Stimulated activated CD4-positive, alpha-beta T cell treated with anti-CD3 and anti-CD28 coated beads, Interleukin-4, amount 100 ng/mL, for 4 hours (primary cell): Measurements from ENCODE around the gene TSR1.
A peak's percentile ranks its signal among the peaks of the same experiment; 100 is the strongest.

ENCODE experiments used
- DNase-seq, 2 experiments: peaks; one replicate each; pipeline ENCODE4 v3.0.0-alpha.2; 2020

TSR1 gene

DNA sequence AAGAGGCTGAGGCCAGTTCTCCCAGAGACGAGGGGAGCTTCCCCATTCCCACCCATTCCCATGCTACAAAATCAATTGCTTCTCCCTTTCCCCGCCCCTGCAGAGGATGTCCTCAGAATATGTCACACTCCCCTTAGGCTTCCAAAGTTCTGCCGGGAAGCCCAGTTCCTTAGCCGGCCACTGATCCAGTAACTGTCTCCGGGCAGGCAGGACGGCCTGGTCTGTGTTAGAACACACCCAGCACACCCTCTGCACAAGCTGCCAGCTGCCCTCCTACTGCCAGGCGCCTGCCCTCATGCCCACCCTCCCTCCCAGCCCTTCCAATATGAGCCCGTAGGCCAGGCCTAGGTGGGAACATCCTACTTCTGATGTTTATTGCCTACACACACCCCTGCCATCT lies 32.1 kb upstream of the TSR1 start:
- no peak for DNase-seq

- DNase-seq, result no peak
These were observed 30.7 kb upstream of the TSR1 start for GRCh38 chr17:2366747-2367494.

DNA sequence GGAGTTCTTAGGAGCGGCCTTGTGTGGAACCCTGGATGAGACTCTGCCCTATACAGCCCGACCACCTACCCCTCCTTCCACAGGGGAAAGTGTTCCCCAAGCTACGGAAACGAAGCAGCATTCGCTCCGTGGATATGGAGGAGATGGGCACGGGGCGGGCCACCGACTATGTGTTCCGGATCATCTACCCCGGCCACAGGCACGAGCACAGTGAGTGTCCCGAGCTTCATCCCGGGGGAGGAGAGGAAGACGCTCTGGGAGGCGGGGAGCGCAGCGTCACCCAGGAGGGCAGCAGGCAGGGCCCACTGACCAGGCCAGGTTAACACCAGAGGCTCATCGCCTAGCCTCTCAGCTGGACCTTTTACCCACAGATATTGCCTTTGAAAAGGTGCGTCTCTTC lies 28.9 kb upstream of the TSR1 start:
- no peak for DNase-seq

DNA sequence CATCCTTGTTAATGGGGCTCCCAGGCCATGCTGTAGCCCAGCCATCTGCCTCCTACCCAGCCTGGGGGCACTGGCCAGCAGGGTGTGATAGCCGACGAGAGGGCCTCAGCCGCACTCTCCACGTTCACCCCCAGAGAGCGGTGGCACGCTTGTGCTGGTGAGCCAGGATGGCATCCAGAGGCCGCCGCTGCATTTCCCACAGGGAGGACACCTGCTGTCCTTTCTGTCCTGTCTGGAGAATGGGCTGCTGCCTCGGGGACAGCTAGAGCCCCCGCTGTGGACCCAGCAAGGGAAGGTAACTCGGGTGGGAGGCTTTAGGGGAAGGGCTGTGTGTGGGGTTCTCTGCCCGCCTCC lies 28.5 kb upstream of the TSR1 start:
- no peak for DNase-seq

DNA sequence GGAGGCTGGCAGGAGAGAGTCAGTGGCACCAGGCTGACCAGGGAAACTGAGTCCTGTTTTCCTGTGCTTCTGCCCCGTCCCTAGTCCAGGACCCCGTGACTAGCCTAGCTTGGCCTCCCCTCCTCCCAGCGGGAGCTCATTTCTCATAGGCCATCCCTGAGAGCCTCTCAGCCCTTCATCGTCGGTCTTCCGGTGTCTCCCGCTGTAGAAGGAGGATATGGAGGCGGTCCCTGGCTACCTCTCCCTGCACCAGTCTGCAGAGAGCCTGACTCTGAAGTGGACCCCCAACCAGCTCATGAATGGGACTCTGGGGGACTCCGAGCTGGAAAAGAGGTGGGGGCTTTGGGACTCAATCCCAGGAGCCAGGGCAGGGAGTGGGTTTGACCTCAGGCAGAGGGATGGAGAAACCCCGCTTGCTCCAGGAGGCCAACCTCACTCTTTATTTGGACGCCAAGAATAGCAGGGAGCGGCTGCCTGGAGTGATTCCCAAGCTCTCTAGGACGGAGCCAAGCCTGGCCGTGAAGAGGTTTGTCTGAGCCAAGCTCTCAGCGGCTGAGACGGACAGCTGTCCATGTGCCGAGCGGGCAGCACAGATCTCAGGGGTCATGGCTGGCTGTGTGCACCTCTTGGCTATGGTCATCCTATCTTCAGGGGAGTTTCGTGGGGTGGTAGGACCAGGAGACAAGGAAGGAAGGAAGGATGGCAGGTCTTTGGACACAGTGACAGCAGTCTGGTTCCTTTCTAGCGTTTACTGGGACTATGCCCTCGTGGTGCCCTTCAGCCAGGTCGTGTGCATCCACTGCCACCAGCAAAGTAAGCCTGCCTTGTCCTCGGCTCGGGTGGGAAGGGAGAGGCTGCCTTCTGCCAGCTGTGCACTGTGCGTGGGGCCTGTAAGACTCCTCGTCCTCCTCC lies 27.9 kb upstream of the TSR1 start:
- DNase-seq, result no peak

DNA sequence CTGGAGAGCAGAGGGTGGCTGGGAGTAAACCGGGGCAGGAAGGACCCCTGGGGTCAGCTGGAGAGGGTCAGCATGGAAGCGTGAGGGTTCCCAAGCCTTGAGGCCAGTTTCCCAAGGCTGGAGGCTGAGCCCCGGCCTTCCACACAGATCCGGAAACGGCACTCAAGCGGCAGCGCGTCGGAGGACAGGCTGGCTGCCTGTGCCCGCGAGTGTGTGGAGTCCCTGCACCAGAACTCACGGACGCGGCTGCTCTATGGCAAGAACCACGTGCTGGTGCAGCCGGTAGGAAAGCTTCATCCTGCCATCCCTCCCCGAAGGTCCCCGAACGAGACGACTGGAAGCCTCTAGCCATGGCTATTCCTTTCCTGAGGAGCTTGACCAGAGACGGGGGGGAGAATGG lies 27.1 kb upstream of the TSR1 start:
- no peak for DNase-seq

GRCh38 chr17:2362881-2363280 lies 26.6 kb upstream of the TSR1 start:
- no peak for DNase-seq

GRCh38 chr17:2362416-2362815 lies 26.2 kb upstream of the TSR1 start:
- DNase-seq, result no peak

DNA sequence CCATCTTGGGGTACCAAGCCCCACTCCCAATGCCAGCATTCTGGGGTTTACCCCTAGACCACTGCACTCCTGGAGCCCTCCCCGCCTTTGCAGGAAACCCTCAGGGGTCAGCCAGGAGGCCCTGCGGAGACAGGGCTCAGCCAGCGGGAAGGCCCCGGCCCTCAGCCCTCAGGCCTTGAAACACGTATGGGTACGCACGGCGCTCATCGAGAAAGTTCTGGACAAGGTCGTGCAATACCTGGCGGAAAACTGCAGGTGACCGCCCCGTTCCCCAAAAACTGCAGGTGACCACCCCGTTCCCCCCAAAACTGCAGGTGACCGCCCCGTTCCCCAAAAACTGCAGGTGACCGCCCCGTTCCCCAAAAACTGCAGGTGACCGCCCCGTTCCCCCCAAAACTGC lies 25.8 kb upstream of the TSR1 start:
- no peak for DNase-seq

DNA sequence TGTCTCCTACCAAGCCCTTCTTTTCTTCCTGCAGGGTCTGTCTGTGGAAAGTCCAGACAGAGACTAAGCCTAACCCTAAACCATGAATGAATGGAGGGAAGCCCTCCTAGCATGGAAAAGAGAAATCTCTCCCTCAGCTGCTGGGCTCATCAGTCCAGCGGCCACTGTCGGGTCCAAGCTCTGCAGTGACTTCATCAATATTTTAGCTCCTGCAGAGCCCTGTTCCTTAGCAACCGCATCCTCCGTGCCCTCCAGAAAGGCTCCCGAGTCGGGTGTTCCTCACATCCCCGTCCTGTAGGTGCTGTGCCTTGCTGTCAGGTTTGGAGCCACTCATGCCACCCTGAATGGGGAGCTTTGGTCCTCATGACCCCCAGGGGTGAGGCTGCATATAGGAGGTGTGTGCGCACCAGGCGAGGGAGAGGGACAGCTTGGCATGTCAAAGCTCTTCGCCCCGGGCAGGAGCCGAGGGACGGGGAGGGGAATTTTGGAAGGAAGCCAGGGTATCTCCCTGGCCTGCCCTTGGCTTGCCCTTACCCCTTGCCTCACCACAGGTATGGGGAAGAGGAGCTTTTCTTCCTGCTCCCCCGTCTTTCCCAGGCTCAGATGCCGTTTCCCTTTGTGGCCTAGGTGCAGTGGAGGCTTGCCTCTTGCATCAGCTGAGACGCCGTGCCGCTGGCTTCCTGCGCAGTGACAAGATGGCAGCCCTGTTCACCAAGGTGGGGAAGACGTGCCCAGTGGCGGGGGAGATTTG lies 24.9 kb upstream of the TSR1 start:
- no peak for DNase-seq

DNA sequence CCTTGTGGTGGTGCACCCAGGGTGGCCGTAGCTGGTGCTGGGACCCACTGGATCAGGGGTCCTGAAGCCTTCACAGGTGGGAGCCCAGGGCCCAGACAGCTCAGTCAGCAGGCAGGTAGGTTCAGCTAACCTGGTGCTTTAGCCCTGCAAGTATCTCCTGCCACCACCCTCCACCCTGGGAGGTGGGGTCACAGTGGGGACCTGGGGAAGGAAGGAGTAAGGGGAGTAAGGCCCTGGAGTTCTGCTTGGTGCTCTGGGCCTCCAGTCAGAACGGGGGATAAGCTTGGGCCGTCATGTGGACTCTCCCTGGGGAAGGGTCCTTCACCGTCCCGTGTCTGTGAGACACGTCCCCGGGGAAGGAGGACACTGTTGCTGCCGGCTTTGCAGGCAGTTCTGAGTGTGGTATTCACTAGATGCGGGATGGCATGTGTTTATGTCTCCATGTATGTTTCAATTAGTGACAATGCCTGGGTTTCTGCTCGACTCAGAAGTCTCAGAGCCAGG lies 21.7 kb upstream of the TSR1 start:
- DNase-seq, result no peak

GRCh38 chr17:2357237-2357636 lies 21.0 kb upstream of the TSR1 start:
- no peak for DNase-seq

- no peak for DNase-seq
These were observed 18.1 kb upstream of the TSR1 start for GRCh38 chr17:2354311-2354710.

DNA sequence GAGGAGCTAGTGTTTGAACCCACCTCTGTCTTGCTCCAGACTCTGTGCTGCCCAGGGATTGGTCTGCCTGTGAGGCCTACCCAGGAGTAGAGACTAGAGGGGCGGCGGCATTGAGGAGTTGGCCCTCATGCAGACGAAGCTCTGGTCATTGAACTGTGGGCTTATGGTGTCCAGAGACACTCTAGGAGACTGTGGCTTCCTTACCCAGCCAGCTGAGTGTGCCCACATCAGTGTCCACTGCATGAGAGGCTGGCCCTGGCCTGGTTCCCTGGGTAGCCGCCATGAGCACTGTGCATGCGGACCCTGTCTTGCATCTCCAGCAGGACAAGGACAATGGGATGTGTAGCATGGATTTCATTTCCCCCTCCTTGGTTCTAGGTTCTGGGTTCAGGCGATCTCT lies 15.0 kb upstream of the TSR1 start:
- DNase-seq, result no peak

DNA sequence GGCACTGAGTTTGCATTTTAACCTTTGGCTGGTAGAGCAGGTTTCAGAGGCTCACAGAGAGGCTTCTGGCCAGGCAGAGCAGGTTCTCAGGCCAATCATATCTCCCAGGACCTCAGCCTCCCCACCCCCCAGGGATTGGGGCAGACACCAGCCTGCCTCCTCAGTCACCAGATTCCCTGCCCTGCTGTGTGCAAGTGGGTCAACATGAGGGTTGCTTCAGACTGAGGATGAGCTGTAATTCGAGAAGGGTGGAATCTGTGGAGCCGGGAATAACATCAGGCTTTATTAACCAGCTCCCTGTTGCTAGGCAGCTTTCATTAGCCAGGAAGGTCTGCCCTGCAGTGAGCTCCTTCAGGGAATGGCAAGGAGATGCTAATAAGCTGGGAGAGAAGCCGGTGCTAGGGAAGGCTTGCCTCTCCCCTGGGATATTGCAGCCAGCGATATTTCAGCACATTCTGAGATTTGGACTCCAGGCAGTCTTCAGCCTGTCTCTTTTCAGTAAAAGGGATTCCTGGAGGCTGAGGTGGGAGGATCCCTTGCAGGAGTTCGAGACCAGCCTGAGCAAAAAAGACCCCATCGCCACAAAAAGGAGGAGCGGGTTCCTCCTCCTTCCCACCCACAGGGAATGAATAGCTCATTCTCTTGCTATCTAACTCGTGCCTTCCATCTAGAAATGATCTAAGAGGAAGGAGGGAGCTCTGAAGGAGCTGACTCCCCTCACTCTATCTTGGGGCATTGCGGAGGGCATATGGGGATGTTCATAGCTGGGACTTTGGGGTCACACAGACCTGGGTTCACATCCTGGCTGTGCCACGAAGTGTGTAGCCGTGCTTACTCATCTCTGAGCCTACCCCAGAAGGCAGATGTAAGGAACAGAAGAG lies 11.8 kb upstream of the TSR1 start:
- no peak for DNase-seq

GRCh38 chr17:2346475-2346874 lies 10.2 kb upstream of the TSR1 start:
- no peak for DNase-seq

GRCh38 chr17:2344528-2344927 lies 8.3 kb upstream of the TSR1 start:
- DNase-seq, result no peak

GRCh38 chr17:2343421-2343820 lies 7.2 kb upstream of the TSR1 start:
- DNase-seq, result peak in 1 of 2 experiments; percentile 21

- DNase-seq, result peak in 1 of 2 experiments; percentile 4
These were observed 2.0 kb upstream of the TSR1 start for GRCh38 chr17:2338315-2338657.

DNA sequence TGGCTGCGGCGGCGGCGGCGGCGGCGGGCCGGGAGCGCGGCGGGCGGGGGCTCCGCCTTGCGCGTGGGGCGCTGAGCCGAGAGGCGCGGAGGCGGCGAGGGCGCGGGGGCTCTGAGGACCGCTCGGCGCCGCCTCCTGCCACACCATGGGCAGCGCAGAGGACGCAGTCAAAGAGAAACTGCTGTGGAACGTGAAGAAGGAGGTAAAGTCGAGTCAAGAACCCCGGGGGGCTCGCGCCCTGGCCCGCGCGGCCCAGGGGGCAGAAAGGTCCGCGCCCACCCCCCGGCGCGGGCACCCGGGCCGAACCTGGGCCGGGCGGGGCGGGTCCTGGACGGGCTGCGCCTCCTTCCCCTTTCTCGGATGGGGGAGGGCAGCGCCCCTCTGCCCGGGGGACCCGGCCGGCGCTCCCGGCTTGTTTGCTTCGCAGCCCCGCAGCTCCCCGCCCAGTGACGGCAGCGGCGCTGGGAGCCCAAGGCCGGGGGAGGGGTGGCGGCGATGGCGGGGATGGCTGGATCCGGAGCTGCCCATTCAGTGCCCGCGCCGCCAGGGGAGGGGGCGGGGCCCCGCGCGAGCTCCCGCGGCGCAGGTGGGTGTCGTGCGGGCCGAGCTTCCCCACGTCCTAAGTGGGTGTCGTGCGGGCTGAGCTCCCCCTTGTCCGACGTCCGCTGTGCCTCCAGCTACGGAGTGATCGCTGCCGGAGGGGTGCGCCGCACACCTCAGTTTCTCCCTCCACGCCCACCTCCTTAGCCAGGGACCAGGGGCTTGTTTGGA lies 1.5 kb upstream of the TSR1 start:
- peak; percentile 27 to 46 for DNase-seq

DNA sequence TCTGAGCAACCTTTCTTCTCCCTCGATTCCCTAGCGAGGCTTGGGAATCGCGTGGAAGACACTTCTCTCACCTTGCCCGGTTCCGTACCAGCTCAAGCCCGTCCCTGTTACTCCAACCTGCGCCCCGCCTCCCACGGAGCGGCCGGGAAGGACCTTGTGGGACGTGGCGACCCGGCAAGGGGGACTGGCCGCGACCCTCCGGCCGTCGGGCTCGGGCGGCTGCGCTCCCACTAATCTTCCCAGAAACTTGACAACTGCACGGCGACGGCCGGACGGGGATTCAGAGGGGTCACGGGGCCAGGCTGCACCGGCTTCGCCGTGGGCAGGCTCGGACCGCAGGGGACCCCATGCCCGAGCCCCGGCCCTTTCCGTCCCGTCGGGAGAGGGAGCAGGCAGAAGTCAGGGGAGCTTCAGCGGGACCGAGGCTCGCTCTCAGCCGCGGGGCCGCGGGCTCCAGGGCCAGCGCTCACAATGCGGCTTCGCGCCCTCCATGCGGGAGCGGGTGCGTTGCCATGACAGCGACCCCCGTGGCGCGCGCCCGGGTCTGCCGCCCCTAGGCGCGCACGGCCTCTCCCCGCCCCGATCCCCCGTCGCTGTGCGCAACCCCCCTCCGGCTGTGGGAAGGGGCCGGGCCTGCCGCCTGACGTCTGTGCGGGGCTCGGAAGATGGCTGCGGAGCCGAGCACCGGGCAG lies 741 bp upstream of the TSR1 start, which contains the start of gene SGSM2:
TSS of gene SGSM2 (plus strand) at position 650 of the 692 bp plus-strand sequence. CDS start 188 bp downstream, outside the sequence.
- DNase-seq, result peak; percentile 63 to 70
